H54 (cell line): ENCODE measurements around the gene DIP2C.
A peak's percentile ranks its signal among the peaks of the same experiment; 100 is the strongest.

Source experiments
- DNase-seq: peaks from one replicate; pipeline ENCODE4 v3.0.0; 2011; ENCODE audit warnings: low spot score, mixed read lengths; ENCODE audit not compliant: insufficient read length
- FAIRE-seq: peaks from 3 replicates; lab custom pipeline; 2011; peaks lifted over from hg19 to GRCh38; lab: Jason Lieb, UNC
- POLR2A ChIP-seq: IDR thresholded peaks from 2 replicates; pipeline ENCODE4 v1.6.1; 2011; ENCODE audit warnings: low read depth, mild to moderate bottlenecking, low read length

DIP2C gene

DNA sequence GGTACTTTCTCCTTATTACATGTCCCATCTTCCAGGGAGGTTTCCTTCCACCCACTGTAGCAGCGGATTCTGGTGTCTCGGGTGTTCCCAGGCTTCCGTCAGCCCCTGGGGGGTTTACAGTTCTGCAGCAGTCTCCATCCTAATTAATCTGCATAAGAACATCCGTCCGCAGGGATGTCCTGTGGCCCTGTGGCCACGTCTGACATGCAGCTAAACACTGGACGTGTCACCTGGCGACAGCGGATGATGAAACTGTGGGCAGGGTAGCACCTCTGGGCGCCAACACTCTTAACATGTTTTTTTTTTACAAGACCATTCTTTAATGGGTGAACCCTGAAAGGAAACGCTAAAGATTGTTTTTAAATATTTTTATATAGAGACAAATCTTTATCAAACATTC is 58.2 kb downstream of the DIP2C start:
- DNase-seq (no peak), FAIRE-seq (no peak)
- TF ChIP-seq POLR2A = no peak

DNA sequence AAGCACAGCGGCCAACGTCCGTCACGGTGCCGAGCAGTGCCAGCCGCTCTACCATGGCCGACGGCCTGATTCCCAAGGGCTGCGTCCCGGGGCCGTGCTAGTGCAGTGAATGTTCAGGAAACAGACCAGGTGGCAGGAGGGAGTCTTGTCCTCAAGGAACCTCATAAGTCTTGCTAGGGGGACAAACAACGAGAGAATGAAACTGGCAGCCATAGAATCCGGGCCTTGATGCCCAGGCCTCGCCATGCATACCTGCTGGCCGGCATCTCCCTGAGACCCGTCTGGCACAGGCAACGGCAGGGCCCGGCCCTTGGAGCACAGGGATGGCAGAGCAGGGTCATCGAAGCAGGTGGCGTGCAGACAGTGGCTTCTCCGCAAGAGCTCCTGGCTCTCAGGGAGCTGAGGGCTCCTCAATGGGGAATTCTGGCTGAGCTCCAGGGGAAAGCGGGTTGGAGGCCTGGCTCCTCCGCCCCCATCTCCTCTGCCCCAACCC is 58.8 kb downstream of the DIP2C start:
- no peak for TF ChIP-seq POLR2A
- no peak for DNase-seq
- FAIRE-seq = no peak

DNA sequence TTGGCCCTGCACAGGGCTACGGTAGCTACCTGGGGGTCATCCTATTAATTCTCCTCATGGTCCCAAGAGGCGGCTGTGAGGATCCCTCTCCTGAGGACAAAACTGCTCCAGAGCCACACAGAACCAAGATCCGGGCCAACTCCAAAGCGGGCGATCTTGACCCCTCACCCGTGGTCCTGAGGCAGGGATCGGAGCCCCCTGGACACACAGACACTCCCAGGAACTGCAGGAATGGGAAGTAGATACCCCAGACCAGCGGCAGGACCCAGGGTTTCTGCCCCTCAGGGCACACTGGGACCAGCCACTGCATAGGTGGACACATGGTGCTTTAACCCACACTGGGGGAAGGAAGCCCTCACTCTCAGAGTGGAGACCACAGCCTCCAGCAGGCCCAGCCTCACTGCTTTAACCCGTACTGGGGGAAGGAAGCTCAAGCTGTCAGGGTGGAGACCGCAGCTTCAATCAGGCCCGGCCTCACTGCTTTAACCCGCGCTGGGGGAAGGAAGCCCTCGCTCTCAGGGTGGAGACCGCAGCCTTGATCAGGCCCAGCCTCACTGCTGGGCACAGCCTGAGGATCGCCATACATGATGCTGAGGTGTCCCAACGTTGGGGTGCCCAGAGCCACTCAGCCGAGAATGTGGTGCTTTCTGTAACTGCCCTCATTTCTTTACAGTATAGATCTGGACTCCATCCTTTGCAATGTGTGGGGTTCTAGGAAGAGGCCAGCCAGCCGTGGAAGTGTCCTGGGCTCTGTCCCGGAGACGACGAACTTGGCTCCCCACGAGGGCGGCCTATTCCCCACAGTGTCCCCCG is 60.1 kb downstream of the DIP2C start:
- FAIRE-seq (no peak), DNase-seq (no peak)
- no peak for TF ChIP-seq POLR2A

GRCh38 chr10:628386-629045 is 61.0 kb downstream of the DIP2C start:
- DNase-seq = no peak
- no peak for FAIRE-seq
- TF ChIP-seq POLR2A = no peak

DNA sequence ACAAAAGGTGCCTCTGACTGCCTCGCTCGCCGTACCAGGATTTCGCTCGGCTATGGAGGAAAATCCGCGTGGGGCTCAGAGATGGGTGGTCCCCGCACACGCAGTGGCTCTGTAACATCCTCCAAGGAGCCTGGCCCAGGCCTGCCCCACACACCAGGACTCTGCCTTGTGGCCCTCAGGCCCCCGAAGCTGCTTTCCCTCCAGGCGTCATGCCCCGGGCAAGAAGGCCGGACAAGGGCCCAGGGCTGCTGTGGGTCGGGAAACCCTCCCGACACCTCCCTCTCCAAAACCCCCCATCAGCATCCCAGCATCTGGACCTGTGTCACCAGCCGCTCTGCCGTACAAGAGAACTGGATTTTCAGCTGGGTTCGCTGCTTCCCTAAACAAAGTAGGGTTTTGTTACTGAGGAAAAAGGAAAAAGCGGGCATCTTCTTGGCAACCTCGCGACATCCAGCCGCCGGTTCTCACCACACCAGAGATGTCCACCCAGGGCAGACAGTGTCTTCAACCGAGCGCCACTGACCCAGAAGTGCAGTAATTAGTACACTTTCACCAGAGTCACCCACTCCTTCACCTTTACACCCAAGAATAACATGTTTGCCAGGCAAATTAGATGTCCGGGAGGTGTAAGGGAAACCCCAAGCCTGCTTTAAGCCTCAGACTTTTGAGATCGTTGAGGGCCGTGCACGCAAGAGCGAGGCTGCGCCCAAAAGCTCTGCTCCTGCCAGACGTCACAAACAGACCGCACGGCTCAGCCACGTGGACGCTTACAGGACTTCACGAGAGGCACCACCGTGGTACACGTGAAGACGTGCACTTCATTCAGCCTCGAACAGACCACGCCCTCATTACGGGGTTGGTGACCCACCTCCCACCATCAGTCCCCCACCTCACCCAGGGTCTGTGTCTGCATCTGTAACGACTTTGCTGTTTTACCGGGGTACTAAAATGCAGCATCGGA is 62.2 kb downstream of the DIP2C start:
- TF ChIP-seq POLR2A = no peak
- FAIRE-seq (no peak), DNase-seq (no peak)

DNA sequence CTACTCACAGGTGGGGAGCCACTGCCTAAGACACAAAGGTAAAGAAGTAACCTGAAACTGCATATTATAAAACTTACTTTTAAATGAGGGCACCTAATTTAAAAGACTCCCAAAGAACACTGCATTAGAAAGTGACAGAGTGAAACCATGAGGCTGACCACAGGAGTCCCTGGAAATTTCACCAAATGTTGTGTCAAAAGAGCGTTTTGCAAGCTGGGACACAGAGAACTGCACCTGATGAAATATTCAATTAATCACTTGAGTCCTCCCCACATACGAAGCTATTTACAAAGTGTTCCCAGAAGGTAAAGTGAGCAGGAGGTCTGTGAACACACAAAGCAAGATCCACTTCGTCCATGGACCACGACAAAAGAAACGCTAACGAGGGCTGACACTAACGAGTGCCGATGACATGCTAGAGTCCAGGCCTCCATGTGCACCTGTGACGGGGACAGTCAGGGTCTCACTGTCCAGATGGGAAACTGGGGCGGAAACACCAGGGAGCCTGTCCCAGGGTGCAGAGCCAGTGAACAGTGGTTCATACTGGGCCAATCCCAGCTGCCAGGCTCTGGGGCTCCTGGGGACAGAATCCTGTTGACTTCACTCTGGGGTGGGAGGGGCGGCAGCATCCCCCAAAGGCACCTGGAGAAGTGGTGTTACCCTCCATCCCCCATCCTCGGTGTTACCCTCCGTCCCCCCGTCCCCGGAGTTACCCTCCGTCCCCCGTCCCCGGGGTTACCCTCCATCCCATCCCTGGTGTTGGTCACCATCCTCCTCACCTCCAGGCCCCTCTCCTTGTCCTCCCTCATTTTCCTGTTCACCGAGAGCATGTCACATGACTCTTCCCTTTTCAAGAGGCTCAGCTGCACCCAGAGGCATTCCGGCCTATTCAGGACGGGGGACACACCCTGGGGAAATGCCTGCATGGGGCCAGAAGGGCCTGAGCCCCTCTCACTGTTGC is 63.4 kb downstream of the DIP2C start:
- no peak for DNase-seq
- FAIRE-seq = no peak
- no peak for TF ChIP-seq POLR2A

DNA sequence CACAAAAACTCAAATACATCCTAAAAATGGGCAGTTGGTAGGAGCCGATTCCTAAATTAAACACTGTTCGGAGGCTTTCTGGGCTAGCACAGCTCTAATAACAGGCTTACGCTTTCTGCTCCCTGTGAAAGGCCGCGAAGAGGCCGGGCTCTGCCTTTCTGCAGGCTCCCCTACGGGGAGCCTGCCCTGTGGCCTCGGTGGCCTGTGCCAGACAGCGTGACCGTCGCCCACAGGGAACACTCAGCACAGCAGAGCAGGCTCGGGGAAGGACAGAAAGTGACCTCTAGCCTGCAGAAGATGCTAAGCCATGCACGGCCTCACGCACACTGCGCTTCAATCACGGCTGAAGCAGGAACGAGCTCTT is 64.2 kb downstream of the DIP2C start:
- peak; percentile 27 for DNase-seq
- FAIRE-seq = no peak
- no peak for TF ChIP-seq POLR2A

DNA sequence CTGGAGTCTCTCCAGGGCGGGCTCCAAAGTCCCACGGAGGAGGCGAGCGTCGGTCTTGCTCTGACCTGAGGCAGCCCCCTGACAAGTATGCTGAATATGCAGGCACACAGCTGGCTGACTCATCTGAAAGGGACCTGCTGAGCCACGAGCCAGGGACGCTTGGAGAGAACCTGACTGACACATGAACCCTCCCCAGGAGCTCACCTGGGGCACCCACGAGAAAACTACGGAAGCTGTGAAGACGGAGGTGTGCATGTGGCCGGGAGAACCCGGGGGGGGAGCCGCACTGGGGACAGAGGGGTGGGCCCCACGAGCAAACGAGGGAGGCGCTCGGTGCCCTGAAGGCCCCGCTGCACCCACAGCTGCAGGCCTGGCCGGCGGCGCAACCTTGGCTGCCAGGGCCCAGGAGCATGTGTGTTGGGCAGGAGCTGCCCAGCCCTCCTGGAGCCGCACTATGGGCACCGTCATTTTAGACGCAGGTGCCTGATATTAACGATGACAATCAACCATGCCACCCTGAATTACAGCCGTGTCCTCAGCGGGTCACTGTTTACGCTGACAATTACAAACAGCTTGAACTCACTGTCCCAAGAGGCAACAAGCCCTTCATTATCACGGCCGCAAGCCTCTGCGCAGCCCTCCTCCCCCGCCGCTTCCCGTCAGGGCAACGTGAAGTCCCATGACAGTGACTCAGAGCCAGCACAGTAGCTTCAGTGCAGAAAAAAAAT is 64.7 kb downstream of the DIP2C start:
- no peak for TF ChIP-seq POLR2A
- DNase-seq = peak; percentile 63

GRCh38 chr10:624312-624604 is 65.2 kb downstream of the DIP2C start:
- no peak for DNase-seq
- no peak for FAIRE-seq
- TF ChIP-seq POLR2A = no peak

More for the DNA sequence above, 64.7 kb downstream of the DIP2C start:
- FAIRE-seq = no peak

DNA sequence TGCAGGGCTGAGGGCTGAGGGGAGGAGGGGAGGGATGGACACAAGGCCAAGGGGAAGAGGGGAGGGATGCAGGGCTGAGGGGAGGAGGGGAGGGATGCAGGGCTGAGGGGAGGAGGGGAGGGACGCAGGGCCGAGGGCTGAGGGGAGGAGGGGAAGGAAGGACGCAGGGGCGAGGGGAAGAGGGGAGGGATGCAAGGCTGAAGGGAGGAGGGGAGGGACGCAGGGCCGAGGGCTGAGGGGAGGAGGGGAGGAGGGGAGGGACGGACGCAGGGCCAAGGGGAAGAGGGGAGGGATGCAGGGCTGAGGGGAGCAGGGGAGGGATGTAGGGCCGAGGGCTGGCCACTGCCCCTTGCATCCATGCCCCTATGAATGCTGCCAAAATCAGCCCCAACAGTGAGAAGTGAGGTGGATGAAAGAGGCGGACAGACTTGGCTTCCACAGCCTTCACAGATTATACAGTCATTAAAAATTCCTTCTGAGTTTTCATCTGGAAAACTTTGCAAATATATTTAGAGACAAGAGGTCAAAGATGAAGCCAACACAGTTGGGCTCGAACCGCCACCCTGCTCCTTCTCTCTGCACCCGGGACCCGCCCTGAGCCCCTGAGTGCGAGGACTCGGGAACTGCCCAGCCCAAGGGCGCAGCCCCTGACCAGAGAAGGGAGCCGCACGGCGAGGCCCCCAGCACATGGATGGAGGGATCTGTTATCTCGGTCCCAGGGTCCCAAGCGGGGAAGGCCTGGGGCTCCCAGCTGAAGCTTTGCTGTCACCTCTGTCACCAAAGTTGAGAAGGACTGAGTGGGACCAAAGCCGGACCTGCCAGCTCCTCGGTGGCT is 65.8 kb downstream of the DIP2C start:
- DNase-seq (no peak), FAIRE-seq (no peak)

GRCh38 chr10:623014-623413 is 66.5 kb downstream of the DIP2C start:
- FAIRE-seq = no peak
- no peak for TF ChIP-seq POLR2A
- no peak for DNase-seq

More for the DNA sequence above, 65.8 kb downstream of the DIP2C start:
- no peak for TF ChIP-seq POLR2A
